Endothelial cell of umbilical vein (primary cell): ENCODE data around the gene HDAC9. TPM values are rescaled to one million over a fixed set of nuclear protein-coding genes. Genes with fewer than 3 reads are reported as not detected.

Experiments used
- BruUV-seq: library from RNA; stranded (reverse); fragments of 400-500 nt; replicated peaks from 2 replicates; lab custom pipeline; 2021; lab: Mats Ljungman, UMichigan
- CTCF ChIA-PET: fragments of 300-600, 350-600 bp; sonication (Branson Sonifier 250); formaldehyde crosslinking; loops from one replicate; lab custom pipeline; 2021; ENCODE audit warnings: antibody characterized with exemption, inconsistent platforms; lab: Charles Lee
- POLR2A ChIA-PET: fragments of 300-600, 350-600 bp; sonication (Branson Sonifier 250); formaldehyde crosslinking; loops from one replicate; lab custom pipeline; 2021; ENCODE audit warnings: antibody characterized with exemption, inconsistent platforms; lab: Charles Lee
- DNase-seq: peaks from one replicate; pipeline ENCODE4 v3.0.0-alpha.2; 2011; ENCODE audit warnings: low read depth, low spot score
- FAIRE-seq: peaks from 2 replicates; lab custom pipeline; 2011; peaks lifted over from hg19 to GRCh38; lab: Jason Lieb, UNC
- H2AFZ ChIP-seq: 2 replicates; pipeline ENCODE4 v1.6.0; 2012; ENCODE audit warnings: low read depth, low read length, control low read depth, inconsistent platforms
- H3K27ac ChIP-seq: 2 replicates; pipeline ENCODE4 v1.5.1; 2011; ENCODE audit warnings: low read depth, mild to moderate bottlenecking, control low read depth, low read length, moderate library complexity; ENCODE audit not compliant: insufficient read depth
- H3K27me3 ChIP-seq, 2 experiments: 2 replicates each; pipeline versions ENCODE4 v1.6.0 to v1.6.1; 2011; ENCODE audit warnings: low read length in 2 of 2, mixed read lengths in 1 of 2; ENCODE audit not compliant: control insufficient read depth in 2 of 2, insufficient read depth in 2 of 2
- H3K36me3 ChIP-seq, 2 experiments: 2 replicates in 1 of 2; 3 replicates in 1 of 2; pipeline ENCODE4 v1.5.1; 2011; ENCODE audit warnings: low read length in 2 of 2, mild to moderate bottlenecking in 1 of 2, moderate library complexity in 1 of 2; ENCODE audit not compliant: control insufficient read depth in 2 of 2, insufficient read depth in 2 of 2; ENCODE audit errors: extremely low read depth in 1 of 2
- H3K4me1 ChIP-seq: 3 replicates; pipeline ENCODE4 v1.5.1; 2011; ENCODE audit warnings: mild to moderate bottlenecking, low read length; ENCODE audit not compliant: control insufficient read depth, insufficient read depth; ENCODE audit errors: extremely low read depth
- H3K4me2 ChIP-seq: 2 replicates; pipeline ENCODE4 v1.6.1; 2011; ENCODE audit warnings: low read length, control low read depth, mixed read lengths; ENCODE audit not compliant: insufficient read depth
- H3K4me3 ChIP-seq, 3 experiments: fragments of 200-600 bp in 1 of 3; sonication (generic), shearing (Covaris generic) in 1 of 3; replicated peaks in 1 of 3; 2 replicates each; pipeline ENCODE4 v1.5.1; 2011 to 2016; ENCODE audit warnings: control low read depth in 3 of 3, low read length in 3 of 3, mild to moderate bottlenecking in 2 of 3, inconsistent platforms in 1 of 3, low read depth in 1 of 3, moderate library complexity in 1 of 3; ENCODE audit not compliant: insufficient read depth in 1 of 3
- H3K79me2 ChIP-seq: 2 replicates; pipeline ENCODE4 v1.6.0; 2012; ENCODE audit warnings: low read length, inconsistent platforms; ENCODE audit not compliant: control insufficient read depth, insufficient read depth
- H3K9ac ChIP-seq: replicated peaks from 2 replicates; pipeline ENCODE3; 2011; ENCODE audit warnings: low read length, control low read depth; ENCODE audit not compliant: insufficient read depth; ENCODE audit errors: extremely low read depth
- H3K9me1 ChIP-seq: replicated peaks from 3 replicates; pipeline ENCODE4 v1.6.0; 2011; ENCODE audit warnings: mild to moderate bottlenecking, low read length; ENCODE audit not compliant: control insufficient read depth, insufficient read depth; ENCODE audit errors: extremely low read depth
- H3K9me3 ChIP-seq: replicated peaks from 2 replicates; pipeline ENCODE4 v1.5.1; 2012; ENCODE audit warnings: low read length, inconsistent platforms; ENCODE audit not compliant: control insufficient read depth, insufficient read depth
- H4K20me1 ChIP-seq: replicated peaks from 2 replicates; pipeline ENCODE3; 2011; ENCODE audit warnings: mild to moderate bottlenecking, low read length; ENCODE audit not compliant: control insufficient read depth, insufficient read depth; ENCODE audit errors: extremely low read depth
- CTCF ChIP-seq, 2 donors: IDR thresholded peaks; 1 replicate in 1 of 2; 2 replicates in 1 of 2; pipeline ENCODE4 v1.5.1; 2011; ENCODE audit warnings: low read length in 2 of 2, mild to moderate bottlenecking in 2 of 2, moderate library complexity in 2 of 2, control low read depth in 1 of 2, inconsistent platforms in 1 of 2, low read depth in 1 of 2; ENCODE audit not compliant: insufficient read depth in 1 of 2; ENCODE audit errors: extremely low read depth in 1 of 2
- EZH2 ChIP-seq: IDR thresholded peaks from 2 replicates; pipeline ENCODE4 v1.6.1; 2012; ENCODE audit warnings: borderline replicate concordance, low read depth, mild to moderate bottlenecking, moderate library complexity, low read length, inconsistent platforms; ENCODE audit not compliant: severe bottlenecking
- FOS ChIP-seq: IDR thresholded peaks from 2 replicates; pipeline ENCODE4 v1.6.1; 2011; ENCODE audit warnings: mild to moderate bottlenecking, low read length, moderate library complexity, borderline replicate concordance; ENCODE audit not compliant: insufficient read depth
- JUN ChIP-seq: IDR thresholded peaks from 2 replicates; pipeline ENCODE4 v1.6.1; 2011; ENCODE audit warnings: borderline replicate concordance, low read depth; ENCODE audit not compliant: insufficient read length, insufficient read depth
- MAX ChIP-seq: IDR thresholded peaks from 2 replicates; pipeline ENCODE4 v1.6.1; 2011; ENCODE audit not compliant: insufficient read depth, insufficient read length
- MYC ChIP-seq: IDR thresholded peaks from one replicate; pipeline ENCODE4 v1.6.1; 2011; ENCODE audit warnings: mild to moderate bottlenecking, low read depth, low read length
- POLR2A ChIP-seq: IDR thresholded peaks from 2 replicates; pipeline ENCODE4 v1.6.1; 2012; ENCODE audit warnings: low read depth, mild to moderate bottlenecking, control low read depth, low read length
- dilution Hi-C: fragments of 300-500 bp; cut with MboI; formaldehyde crosslinking; loops from one replicate; pipeline ENCODE4 v1.15.0; 2019; ENCODE audit warnings: low sequenced_read_pairs; ENCODE audit not compliant: extremely low pct_ligation_motif_present
- intact Hi-C: fragments of 100-400 bp; cut with micrococcal nuclease; formaldehyde crosslinking; loops from one replicate; pipeline ENCODE4 v1.10.0; 2022
- polyA plus RNA-seq, 4 experiments: library from polyadenylated mRNA; depleted of rRNA in 3 of 4; stranded (reverse) in 3 of 4; unstranded in 1 of 4; fragments of >200 nt; gene quantifications; 2 replicates each; pipeline versions ENCODE4 v1.2.1 to v1.2.3, GENCODE V29; 2011 to 2012; ENCODE audit warnings: missing spikeins in 1 of 4
- total RNA-seq: library from RNA; stranded (reverse); gene quantifications from 2 replicates; pipeline ENCODE4 v1.2.3, GENCODE V29; 2021

HDAC9 gene
- total and polyA plus RNA-seq, 2 donors (not counting 3 experiments of a cell fraction or from before 2014, with no cell fraction given), result 1.8 to 11.6 TPM

GRCh38 chr7:18799899-18800298 is 304.4 kb downstream of the HDAC9 start:
- BruUV-seq, result no TSS peak
- Histone ChIP-seq H3K9me1 (no peaks in the 10 kb centered on the region), H2AFZ (no peak overlapping the region), H3K4me1 (no peaks in the 10 kb centered on the region), H3K27me3 (no peaks in the 10 kb centered on the region), H3K36me3 (no peaks in the 10 kb centered on the region), H4K20me1 (no peaks in the 10 kb centered on the region), H3K4me2 (no peak overlapping the region), H3K9me3 (no peaks in the 10 kb centered on the region), H3K9ac (no peak overlapping the region), H3K27ac (no peak overlapping the region), H3K4me3 (no peak overlapping the region), H3K79me2 (no peaks in the 10 kb centered on the region)
- DNase-seq, result no peak
- FAIRE-seq, result no peak
- no peak for TF ChIP-seq FOS
- TF ChIP-seq EZH2, result no peak
- TF ChIP-seq CTCF (IDR thresholded peaks at IDR 0.05; ENCODE audit: extremely low read depth in 1 of 2, insufficient read depth in 1 of 2, low read depth in 1 of 2, low read length in 2 of 2), result no peak
- TF ChIP-seq MYC, result no peak
- CTCF ChIA-PET, result interaction anchor here (0.7 kb wide), 2 partner anchors 9 to 28 kb away, joined by 3 to 4 read pairs; no protein-coding TSS in a partner anchor
- POLR2A ChIA-PET, result no interaction called here
- dilution Hi-C loops (no loop called here), intact Hi-C loops (no loop called here)

- no TSS peak for BruUV-seq
- POLR2A ChIA-PET, result no interaction called here
Observed at GRCh38 chr7:18803923-18804322, 308.4 kb downstream of the HDAC9 start.

More at GRCh38 chr7:18803923-18804322, 308.4 kb downstream of the HDAC9 start:
- dilution Hi-C loops, result no loop called here
- no peak for DNase-seq
- H3K36me3 ChIP-seq, result no peaks in the 10 kb centered on the region
- no peaks in the 10 kb centered on the region for H3K79me2 ChIP-seq
- no peaks in the 10 kb centered on the region for H3K9me1 ChIP-seq
- no peak overlapping the region for H3K4me2 ChIP-seq
- FAIRE-seq, result no peak
- H2AFZ ChIP-seq, result no peak overlapping the region
- intact Hi-C loops, result no loop called here
- H3K9me3 ChIP-seq, result no peaks in the 10 kb centered on the region
- H3K4me3 ChIP-seq, result no peak overlapping the region
- no peaks in the 10 kb centered on the region for H3K4me1 ChIP-seq
- H4K20me1 ChIP-seq, result no peaks in the 10 kb centered on the region
- H3K27ac ChIP-seq, result no peak overlapping the region
- H3K9ac ChIP-seq, result no peak overlapping the region
- H3K27me3 ChIP-seq, result no peaks in the 10 kb centered on the region
- CTCF ChIA-PET, result interaction anchor here (0.5 kb wide), 1 partner anchor 295 kb away, joined by 4 read pairs; no protein-coding TSS in a partner anchor
- TF ChIP-seq POLR2A (no peak), JUN (no peak), MAX (no peak)
